Fibroblast of gingiva (primary cell): Measurements from ENCODE around the gene B3GNT3.
A peak's percentile ranks its signal among the peaks of the same experiment; 100 is the strongest.
"Not testable (repeated sequence)": the region's sequence is repeated elsewhere in the genome, so short reads cannot be mapped to it uniquely, and the experiment has no call there.

ENCODE experiments used
- DNase-seq: peaks from one replicate; pipeline ENCODE4 v3.0.0-alpha.2; 2011; ENCODE audit warnings: low read depth

B3GNT3 gene

DNA sequence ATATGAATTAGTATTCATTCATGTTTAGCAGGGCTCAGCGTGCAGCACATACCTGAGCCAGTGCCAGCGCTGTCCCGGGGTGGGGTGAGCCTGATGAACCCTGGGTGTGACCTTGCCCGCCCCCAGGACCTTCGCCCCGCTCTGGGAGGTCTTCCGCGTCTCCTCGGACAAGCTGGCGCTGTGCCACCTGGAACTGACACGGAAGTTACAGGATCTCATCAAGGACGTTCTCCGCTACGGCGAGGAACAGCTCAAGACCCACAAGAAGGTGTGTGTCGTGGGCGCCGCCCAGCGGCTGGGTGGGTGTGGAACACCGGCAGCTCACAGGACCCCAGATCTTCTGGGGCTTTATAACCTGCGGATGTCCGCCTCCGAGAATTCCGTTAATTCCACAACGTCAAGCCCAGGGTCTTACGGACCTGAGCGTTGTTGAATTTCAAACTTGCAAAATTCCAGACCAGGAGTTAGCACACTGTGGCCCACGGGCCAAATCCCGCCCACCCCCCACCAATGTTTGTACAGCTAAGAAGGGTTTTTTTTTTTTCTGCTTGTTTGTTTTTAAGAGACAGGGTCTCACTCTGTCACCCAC, 28.3 kb upstream of the B3GNT3 start:
- DNase-seq: peak; percentile 66

DNA sequence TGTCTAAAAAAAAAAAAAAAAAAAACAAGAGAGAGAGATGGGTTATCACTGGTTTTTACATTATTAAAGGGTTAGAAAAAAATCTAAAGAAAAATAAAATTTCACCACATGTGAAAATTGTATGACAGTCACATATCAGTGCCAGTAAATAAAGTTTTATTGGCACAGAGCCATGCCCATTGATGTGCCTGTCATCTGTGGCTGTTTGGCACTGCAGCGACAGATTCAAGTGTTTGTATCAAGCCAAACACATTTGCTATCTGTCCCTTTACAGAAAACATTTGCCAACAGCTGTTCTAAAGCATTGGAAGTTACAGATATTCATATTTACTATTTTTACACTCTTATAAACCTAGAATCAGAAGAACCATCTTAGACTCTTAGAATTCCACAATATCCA, 27.4 kb upstream of the B3GNT3 start:
- DNase-seq: no peak

DNA sequence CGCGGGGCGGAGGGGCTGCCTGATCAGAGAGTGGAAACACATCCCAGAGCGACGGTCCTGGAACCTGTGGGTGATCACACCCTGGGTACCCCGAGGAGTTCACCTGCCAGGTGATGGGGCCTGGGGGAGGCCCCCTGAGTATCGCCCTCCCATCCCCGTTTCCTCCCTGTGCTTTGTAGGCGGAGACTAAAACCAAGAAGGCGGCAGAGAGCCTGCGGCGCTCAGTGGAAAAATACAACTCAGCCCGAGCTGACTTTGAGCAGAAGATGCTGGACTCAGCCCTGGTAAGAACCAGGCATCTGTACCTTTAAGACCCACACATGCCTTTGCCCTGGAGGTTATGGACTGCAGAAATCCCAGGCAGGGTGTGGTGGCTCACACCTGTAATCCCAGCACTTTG, 24.3 kb upstream of the B3GNT3 start:
- DNase-seq: no peak

DNA sequence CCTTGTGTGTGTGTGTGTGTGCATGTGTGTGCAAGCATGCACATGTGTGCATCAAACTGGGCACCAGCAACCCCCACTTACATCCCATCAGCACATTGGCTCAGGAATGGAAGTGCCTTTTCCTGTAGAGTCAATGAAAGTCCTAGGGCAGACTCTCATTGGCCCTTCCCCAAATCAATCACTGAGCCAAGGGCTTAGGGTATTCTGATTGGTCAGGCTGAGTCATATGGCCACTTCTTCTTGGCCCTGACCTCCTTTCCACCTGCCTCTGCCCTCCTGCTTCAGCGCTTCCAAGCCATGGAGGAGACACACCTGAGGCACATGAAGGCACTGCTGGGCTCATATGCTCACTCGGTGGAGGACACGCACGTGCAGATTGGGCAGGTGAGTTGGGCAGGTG, 22.8 kb upstream of the B3GNT3 start:
- DNase-seq: no peak

DNA sequence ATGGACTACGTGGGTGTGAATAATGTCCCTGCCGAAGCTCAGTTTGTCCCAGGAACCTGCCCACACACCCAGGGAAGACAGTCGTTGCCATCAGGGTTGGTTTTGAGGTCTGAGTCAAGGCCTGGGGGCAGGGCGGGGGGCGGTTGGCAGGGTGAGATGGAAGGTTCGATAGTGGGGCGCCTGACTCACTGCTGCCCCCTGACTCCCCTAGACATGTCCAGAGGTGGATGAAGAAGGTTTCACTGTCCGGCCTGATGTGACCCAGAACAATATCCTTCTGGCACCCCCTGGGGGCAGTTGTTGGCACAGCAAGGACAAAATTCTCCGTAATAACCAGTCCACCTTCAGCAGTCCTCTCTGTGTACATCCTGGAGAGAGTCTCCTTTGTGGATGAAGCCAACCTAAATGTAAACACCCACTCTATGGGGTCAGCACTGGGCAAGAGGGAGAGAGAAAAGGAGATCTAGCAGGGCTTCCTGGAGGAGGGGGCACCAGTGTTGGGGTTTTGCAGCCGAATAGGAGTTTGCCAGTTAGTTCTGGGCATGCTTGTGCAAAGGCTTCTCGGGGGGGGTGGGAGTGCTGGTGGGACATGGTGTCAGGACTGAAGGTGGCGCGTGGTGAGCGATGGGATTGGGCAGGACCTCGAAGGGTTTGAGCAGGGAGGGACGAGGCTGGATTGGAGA, 19.6 kb upstream of the B3GNT3 start:
- no peak for DNase-seq

DNA sequence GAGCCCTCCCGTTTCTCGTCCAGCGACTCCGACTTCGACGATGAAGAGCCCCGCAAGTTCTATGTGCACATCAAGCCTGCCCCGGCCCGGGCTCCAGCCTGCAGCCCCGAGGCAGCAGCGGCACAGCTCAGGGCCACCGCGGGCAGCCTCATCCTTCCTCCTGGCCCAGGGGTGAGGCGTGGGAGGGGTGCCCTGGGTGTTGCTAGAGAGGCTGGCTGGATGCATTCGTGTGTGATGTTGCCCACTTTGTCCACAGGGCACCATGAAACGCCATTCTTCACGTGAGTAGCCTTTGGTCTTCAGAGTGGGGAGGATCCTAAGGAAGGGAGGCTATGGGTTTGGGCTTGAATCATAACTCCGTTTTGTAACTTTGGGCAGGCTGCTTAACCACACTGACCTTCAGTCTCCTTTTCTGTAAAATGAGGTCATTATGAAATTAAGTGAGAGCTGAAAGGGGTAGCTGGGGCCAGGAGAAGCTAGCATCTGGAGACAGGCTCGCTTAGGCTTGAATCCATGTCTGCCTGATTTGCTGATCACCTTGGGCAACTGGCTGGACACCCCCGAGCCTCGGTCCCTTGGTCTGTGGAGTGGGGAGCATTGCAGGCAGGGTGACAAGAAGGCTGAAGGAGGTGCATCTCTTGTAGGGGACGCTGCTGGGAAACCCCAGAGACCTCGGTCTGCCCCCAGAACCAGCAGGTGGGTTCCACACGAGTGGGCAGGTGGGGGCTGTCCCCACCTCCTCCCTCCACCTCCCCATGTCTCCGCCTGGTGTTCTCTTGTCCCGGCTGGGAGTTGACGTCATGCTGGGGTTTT, 18.7 kb upstream of the B3GNT3 start:
- DNase-seq: peak; percentile 59

DNA sequence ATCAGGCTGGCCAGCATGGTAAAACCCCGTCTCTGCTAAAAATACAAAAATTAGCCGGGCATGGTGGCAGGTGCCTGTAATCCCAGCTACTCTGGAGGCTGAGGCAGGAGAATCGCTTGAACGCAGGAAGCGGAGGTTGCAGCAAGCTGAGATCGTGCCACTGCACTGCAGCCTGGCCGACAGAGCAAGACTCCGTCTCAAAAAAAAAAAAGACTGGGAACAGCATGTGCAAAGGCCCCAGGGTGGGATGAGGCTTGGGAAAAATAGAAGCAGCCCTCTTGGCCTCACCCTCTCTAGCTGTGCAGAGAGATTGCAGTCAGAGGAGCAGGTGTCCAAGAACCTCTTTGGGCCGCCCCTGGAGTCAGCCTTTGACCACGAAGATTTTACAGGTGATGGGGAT, 17.1 kb upstream of the B3GNT3 start:
- DNase-seq: not testable (repeated sequence)

DNA sequence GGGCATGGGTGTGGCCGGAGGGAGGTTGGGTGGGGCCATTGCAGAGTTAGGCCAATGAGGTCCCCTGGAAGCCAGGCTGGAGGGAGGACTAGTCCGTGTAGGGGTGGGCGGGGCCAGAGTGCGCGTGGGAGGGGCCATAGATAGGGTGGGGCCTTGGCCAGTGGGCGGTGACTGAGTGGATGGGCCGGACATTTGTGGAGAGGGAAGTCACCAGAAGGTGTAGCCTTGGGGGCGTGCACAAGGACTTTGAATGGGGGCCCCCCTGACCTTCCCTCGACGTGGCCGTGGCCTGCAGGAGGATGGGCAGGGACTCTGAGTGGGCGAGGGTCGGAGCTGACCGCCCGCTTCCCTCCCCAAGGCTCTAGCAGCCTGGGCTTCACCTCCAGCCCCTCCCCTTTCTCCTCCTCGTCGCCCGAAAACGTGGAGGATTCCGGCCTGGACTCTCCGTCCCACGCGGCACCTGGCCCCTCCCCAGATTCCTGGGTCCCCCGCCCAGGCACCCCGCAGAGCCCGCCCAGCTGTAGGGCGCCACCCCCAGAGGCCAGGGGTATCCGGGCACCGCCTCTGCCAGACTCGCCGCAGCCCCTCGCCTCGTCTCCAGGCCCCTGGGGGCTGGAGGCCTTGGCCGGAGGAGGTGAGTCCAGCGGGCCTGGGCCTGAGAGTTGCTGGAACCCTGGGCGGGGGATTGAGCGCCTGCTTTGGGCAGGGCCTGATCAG, 16.5 kb upstream of the B3GNT3 start:
- no peak for DNase-seq

DNA sequence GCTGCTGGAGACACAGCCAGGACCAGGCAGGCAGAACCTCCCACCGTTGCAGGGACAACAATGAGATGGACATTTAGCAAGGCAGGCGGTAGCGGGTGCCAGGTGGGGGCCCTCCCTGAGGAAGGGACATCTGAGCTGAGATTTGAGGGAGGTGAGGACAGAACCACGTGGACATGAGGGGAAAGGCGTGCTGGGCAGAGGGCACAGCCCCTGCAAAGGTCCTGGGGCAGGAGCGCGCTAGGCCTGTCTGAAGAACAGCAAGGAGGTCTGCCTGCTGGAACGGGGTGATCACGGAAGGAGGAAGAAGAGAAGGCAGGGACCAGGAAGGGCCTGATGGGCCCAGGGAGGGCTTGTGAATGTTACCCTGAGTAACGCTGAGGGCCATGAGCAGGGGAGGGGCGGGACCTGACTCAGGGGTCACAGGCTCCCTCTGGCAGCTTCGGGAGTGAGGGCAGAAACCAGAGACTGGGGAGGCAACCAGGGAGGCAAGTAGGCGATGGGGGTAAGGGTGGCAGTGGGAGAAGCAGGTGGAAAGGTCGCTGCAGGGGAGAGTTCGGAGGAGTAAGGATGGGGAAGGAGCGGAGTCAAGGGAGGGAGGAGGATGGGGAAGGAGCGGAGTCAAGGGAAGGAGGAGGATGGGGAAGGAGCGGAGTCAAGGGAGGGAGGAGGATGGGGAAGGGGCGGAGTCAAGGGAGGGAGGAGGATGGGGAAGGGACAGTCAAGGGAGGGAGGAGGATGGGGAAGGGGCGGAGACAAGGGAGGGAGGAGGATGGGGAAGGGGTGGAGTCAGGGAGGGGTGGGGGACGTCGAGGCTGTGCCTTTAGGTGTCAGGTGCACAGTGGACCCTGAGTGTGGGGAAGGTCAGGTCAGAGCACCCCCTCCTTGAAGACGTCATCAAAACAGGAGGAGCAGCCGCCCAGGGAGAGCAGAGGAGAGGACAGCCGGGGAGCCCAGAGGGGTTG, 15.7 kb upstream of the B3GNT3 start:
- peak; percentile 36 for DNase-seq

DNA sequence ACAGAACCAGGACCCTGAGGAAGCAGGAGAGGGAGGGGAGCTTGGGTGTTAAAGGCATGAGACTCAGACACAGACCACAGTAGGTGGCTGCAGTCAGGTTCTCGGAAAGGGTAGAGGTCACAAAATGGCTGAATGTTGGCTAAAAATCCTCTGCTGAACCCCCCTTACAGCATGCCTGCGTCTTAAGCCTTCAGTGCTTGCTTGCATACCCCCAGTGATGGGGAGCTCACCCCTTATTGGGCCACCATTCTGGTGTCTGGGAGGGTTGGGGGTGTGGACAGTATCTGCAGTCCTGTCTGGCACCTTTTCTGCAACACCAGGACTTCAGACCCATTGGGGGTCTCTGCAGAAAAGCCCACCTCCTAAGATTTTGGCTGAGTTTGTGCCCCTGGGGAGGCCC, 14.2 kb upstream of the B3GNT3 start:
- DNase-seq: no peak

DNA sequence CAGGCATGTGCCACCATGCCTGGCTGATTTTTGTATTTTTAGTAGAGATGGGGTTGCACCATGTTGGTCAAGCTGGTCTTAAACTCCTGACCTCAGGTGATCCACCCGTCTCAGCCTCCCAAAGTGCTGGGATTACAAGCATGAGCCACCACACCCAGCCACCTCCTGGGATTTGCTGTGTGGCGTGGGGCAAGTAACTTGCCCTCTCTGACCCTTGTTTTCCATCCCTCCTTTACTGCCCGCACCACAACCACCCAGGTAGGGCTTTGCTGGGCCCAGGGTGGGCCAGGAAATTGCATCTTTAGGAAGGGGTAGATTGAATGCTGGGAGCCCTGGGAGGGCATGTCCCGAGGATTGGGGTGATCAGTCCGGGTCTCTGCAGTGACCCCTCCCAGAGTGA, 11.2 kb upstream of the B3GNT3 start:
- not testable (repeated sequence) for DNase-seq

DNA sequence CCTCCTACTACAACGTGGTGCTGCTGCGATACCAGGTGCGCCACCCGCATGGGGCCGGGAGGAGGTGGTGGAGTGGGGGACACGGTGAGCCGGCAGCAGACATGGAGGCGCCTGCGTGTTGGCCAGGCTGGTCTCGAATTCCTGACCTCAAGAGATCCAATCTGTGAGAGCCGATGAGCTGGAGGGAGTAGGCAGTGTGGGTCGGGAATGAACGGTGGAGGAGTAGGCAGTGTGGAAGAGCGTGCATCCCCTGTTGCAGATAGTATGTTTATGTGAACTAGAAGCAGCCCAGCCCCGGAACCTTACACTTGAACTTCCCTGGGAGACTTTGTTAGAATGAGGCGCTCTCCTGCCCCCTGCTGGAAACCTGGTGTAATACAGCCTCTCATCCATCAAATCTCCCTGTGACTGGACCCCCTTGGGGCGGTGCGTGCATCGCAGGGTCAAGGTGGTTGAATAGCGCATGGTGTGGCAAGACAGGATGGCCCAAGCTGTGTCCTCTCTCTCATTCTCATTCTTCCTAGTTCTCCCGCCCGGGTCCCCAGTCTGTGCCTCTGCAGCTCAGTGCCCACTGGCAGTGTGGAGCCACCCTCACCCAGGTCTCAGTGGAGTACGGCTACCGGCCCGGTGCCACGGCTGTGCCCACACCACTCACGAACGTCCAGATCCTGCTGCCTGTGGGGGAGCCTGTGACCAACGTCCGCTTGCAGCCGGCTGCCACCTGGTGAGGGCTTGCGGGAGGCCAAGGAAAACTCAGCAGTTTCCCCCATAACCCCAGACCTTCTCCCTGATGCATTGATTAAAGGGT, 10.5 kb upstream of the B3GNT3 start:
- peak; percentile 35 for DNase-seq

DNA sequence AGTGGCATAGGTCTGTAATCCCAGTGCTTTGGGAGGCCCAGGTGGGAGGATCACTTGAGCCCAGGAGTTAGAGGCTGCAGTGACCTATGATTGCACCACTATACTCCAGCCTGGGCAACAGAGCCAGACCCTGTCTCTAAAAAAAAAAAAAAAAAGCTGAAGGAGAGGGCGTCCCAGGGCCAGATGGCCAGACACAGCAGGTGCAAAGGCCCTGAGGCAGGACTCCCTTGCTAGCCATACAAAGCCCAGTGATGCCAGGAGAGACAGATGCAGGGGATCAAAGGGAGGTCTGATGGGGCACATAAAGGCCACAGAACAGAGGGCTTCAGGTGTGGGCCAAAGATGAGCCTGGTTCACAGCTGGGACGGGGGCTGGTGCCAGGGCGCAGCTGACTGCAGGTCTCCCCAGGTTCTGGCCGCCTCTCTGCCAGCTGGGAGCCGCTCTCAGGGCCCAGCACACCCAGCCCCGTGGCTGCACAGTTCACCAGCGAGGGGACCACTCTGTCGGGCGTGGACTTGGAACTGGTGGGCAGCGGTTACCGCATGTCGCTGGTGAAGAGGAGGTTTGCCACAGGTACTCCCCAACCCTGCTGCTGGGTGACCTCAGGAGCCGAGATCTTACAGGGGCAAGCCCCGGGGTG, 7.5 kb upstream of the B3GNT3 start:
- no peak for DNase-seq

DNA sequence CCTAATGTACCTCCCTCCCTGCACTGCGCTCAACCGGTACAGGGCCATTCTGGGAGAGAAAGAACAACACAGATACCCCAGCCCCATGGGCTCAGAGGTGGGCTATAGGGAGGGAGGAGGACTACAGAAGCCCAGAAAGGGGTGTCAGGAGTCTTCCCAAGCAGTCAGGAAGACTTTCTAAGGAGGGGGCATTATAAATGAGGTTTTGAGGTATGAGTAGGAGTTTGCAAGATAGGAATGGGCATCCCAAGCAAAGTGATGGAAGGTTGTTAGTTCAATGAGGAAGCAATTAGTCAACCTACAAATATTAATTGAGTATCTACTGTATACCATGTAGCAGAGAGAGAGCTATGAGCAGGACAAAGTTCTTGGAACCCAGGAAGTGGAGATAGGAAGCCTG, 6.3 kb upstream of the B3GNT3 start:
- DNase-seq: no peak

DNA sequence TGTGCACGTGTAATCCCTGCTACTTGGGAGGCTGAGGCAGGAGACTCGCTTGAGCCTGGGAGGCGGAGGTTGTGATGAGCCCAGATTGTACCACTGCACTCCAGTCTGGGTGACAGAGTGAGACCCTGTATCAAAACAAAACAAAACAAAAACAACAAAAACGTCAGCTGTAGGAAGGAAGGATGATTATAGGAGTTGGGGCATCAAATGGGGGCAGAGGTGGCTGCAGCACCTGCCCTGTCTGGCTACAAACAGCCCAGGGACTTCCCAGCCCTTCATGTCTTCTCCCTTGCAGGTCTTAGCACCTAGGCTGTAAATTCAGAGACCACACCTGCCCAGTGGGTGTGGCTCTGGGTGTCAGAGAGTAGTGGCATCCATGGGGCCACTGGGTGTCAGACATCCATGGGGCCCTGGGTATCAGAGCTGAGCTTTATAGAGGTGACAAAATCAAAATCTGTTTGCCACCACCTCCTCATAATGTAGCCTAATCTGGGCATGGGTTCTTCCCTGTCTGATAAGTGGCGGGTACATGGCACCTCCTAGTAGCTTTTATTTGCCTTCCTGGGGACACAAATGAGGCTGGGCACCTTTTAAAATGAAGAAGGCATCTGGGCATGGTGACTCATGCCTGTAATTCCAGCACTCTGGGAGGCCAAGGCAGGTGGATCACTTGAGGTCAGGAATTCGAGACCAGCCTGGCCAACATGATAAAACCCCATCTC, 4.7 kb upstream of the B3GNT3 start:
- no peak for DNase-seq

DNA sequence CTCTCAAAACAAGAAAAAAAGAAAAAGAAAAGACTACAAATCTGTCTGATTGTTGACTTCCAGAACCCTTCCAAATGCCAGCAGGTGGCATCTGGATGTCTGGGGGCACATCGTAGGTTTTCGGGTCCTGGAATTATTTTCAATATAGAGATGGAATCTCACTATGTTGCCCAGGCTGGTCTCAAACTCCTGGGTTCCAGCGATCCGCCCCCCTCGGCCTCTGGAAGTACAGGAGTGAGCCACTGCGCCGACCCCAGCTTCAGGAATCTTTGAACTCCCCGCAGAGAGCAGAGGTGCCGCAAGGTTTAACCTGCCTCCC, 567 bp upstream of the B3GNT3 start:
- DNase-seq: no peak

DNA sequence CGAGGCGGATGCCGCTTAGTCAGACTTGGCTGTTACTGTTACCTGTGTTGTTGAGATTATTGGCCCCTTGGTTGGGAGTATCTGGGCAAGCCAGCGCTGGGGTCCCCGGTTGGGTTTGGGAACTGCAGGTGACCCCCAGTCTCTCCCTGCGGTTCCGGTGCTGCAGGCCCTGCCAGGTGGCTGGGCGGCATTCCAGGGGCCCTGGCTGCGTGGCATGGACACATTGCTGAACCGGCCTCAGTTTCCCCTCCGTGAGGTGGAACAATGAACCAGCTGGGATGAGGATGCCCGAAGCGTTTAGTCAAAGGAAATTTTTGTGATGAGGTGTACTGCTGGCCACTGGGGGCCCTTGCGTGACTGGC, 538 bp downstream of the B3GNT3 start:
- no peak for DNase-seq

DNA sequence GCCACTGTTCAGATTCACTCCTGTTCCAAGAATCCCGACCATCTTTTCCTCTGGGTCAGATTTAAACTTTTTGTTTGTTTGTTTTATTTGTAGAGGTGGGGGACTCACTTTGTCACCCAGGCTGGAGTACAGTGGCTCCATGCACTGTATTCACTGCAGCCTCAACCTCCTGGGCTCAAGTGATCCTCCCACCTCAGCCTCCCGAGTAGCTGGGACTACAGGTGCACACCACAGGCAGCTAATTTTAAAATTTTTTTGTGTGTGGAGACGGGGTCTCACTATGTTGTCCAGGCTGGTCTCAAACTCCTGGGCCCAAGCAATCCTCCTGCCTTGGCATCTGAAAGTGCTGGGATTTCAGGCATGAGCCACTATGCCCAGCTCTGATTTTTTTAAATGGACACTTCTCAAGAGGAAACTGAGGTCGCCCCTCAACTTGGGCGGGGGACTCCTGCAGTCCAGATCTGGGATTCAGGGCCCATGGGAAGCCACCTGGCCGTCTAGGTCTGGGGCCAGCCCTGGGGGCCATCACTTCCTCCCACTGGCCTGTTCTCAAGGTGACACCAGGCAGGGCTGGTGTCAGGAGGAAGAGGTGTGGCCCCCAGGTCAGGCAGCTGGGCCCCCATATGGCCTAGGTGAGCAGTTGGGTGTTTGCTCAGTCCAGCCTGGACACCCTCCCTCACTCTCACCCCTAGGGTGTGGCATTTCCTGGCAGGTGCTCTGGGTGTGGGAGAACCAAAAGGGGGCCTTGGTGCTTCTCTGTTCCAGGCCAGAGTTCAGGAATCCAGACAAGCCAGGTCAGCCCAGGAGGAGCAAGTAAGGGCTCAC, 1.3 kb downstream of the B3GNT3 start:
- DNase-seq: no peak
